ENCODE results near the gene ZFP36L2. TPM values are rescaled to one million over a fixed set of nuclear protein-coding genes. Genes with fewer than 3 reads are reported as not detected.

ZFP36L2 gene
- total RNA-seq, 1 donor from 2014 or later: 55.0 TPM

GRCh38 chr2:43217228-43218154 lies 8.9 kb downstream of the ZFP36L2 start:
- intact Hi-C loops (cut with micrococcal nuclease): no loop called here
- ATAC-seq: peak; percentile 0

DNA sequence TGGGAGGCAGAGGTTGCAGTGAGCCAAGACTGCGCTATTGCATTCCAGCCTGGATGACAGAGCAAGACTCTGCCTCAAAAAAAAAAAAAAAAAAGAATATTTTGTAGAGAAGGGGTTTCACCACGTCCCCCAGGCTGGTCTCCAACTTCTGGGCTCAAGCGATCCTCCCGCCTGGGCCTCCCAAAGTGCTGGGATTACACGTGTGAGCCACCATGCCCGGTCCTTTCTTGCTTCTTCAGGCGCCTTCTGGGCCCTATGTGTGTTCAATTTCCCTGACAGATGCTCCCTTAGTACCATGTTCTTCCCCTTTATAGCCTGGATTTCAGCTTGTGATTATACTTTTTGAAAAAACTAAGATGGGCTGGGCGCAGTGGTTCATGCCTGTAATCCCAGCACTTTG lies 9.8 kb downstream of the ZFP36L2 start:
- DNase-seq (no peak), ATAC-seq (no peak)
- intact Hi-C loops (cut with micrococcal nuclease): no loop called here

More at GRCh38 chr2:43217228-43218154, 8.9 kb downstream of the ZFP36L2 start:
- DNase-seq: no peak

- ATAC-seq (peak; percentile 16), DNase-seq (peak; percentile 47)
- intact Hi-C loops (cut with micrococcal nuclease): no loop called here
Observed at GRCh38 chr2:43215673-43216255, 10.6 kb downstream of the ZFP36L2 start.

DNA sequence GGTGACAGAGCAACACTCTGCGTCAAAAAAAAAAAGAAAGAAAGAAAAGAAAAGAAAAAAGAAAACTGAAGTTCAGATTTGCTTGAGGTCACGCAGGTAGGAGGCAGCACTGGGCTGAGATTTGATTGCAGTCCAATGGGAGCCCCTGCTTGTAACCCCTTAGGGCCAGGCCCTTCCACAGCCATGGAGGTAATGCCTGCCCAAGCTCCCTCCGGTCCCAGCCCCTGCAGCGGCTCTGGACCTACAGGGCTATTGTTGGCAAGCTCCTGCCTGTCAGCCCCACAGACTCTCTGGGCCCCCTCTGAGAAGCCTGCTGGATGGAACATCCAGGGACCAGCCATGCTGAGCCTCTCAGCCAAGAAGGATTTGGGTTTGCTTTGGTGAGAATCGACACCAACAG lies 12.2 kb downstream of the ZFP36L2 start:
- intact Hi-C loops (cut with micrococcal nuclease): no loop called here
- DNase-seq: no peak
- no peak for ATAC-seq

GRCh38 chr2:43212931-43213330 lies 13.5 kb downstream of the ZFP36L2 start:
- ATAC-seq (peak; percentile 26), DNase-seq (peak; percentile 53)
- intact Hi-C loops (cut with micrococcal nuclease): no loop called here

GRCh38 chr2:43212216-43212835 lies 14.1 kb downstream of the ZFP36L2 start:
- intact Hi-C loops (cut with micrococcal nuclease): no loop called here
- DNase-seq: no peak
- no peak for ATAC-seq

- DNase-seq: peak; percentile 71
- intact Hi-C loops (cut with micrococcal nuclease): no loop called here
- ATAC-seq: peak; percentile 74
Observed at GRCh38 chr2:43210467-43211303, 15.7 kb downstream of the ZFP36L2 start.

- DNase-seq (no peak), ATAC-seq (no peak)
- intact Hi-C loops (cut with micrococcal nuclease): no loop called here
Observed at GRCh38 chr2:43210125-43210466, 16.3 kb downstream of the ZFP36L2 start.

DNA sequence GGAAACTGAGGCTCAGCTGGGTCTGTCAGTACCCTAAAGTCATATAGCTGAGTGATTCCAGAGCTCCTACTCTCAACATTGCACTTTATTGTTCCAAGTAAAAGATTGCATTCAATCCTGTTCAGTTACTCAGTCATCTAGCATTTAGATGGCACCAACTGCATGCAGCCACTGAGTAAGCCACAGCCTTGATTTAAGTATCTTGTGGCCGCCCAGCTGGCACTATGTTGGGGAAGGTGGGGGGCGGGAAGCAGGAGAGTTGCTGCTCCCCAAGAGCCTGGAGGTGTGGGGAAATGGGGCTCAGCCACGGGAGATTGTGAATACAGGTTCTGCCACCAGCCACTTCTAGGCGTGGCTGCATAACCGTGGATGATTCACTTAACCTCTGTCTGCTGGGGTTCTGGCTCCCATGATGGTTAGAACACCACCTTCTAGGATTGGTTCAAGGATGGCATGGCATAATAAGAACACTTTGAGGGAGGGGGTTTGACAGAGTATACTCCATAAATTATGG lies 17.1 kb downstream of the ZFP36L2 start:
- DNase-seq (no peak), ATAC-seq (no peak)
- intact Hi-C loops (cut with micrococcal nuclease): no loop called here

- no peak for DNase-seq
- intact Hi-C loops (cut with micrococcal nuclease): no loop called here
- ATAC-seq: no peak
Observed at GRCh38 chr2:43207553-43208300, 18.7 kb downstream of the ZFP36L2 start.

DNA sequence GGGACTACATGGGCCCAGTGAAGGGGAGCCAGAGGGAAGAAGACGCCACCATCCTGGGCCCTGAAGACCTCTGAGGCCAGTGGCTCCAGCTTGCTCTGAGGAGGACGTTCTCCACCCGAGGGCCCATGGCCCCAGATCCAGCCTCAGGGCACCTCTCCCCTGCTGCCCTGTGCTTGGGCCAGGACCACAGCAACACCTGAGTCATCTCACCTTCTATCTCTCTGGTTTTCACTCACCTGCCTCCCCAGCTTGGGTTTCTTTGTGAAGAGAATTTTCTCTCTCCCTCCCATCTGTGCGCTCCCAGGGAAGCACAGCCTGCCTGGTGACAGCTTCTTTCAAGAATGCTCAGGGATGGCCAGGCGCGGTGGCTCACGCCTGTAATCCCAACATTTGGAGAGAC lies 19.8 kb downstream of the ZFP36L2 start:
- intact Hi-C loops (cut with micrococcal nuclease): no loop called here
- no peak for ATAC-seq

DNA sequence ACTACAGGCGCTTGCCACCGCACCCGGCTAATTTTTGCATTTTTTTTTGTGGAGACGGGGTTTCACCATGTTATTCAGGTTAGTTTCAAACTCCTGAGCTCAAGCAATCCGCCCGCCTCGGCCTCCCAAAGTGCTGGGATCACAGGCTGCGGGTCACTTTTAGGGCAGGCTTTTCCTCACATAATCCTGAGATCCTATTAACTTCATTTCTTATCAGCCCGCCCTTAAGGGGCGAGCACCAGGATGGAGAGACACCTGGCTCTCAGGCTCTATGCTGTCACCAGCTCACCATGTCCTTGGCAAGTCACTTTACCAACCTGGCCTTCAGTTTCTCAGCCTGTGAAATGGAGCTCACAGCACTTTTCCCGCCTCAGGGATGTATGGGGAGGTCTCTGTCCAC lies 23.0 kb downstream of the ZFP36L2 start:
- intact Hi-C loops (cut with micrococcal nuclease): no loop called here
- DNase-seq (no peak), ATAC-seq (no peak)

More for the DNA sequence above, 19.8 kb downstream of the ZFP36L2 start:
- no peak for DNase-seq

DNA sequence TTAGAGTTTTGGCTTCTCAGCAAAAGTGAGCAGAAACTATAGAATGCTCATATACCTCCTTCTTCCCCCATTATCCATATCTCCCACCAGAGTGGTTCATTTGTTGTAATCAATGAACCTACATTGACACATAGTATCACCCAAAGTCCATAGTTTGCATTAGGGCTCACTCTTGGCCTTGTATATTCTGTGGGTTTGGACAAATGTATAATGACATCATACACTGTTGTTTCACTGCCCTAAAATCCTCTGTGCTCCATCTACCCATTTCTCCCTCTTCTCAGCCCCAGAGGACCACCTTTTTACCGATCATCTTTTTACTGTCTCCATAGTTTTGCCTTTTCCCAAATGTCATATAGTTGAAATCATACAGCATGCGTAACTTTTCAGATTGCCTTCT lies 24.1 kb downstream of the ZFP36L2 start:
- DNase-seq (no peak), ATAC-seq (no peak)
- intact Hi-C loops (cut with micrococcal nuclease): no loop called here

- DNase-seq: no peak
- no peak for ATAC-seq
- intact Hi-C loops (cut with micrococcal nuclease): no loop called here
Observed at GRCh38 chr2:43201497-43201896, 24.9 kb downstream of the ZFP36L2 start.

DNA sequence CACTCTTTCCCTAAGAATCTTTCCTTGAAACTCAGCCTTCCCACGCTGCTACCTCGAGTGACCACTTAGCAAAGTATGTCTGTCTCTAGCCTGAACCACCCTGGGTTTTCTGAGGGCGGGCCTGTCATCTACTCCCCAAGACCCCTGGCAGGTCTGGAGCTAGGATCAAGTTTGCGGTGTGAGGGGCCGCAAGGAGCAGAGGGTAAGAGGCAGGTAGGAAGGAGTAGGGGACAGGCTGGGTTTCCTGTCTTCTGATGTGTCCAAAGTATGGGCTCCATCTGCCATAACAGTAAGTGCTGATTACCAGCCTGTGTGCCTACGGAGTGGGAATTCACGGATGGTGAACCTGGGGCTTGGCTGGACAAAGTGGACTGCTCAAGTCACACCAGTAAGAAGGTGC lies 25.4 kb downstream of the ZFP36L2 start:
- intact Hi-C loops (cut with micrococcal nuclease): no loop called here
- ATAC-seq (no peak), DNase-seq (no peak)

- no peak for ATAC-seq
- intact Hi-C loops (cut with micrococcal nuclease): no loop called here
- DNase-seq: no peak
Observed at GRCh38 chr2:43199492-43200488, 26.6 kb downstream of the ZFP36L2 start.

- no peak for ATAC-seq
Observed at GRCh38 chr2:43198263-43198662, 28.1 kb downstream of the ZFP36L2 start.

DNA sequence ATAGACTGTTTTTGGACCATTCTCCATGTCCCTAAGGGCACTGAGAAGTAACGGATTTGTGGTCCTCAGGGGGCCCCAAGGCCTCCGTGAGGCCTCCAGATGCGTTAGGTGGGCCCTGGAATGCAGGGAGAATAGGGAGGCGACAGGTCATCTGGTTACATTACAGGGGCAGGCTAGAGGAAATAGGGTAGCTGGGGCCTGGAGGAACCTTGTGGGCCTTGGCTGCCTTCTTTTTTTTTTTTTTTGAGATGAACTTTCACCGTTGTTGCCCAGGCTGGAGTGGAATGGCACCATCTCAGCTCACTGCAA lies 28.9 kb downstream of the ZFP36L2 start:
- DNase-seq (no peak), ATAC-seq (no peak)
- intact Hi-C loops (cut with micrococcal nuclease): no loop called here

More at GRCh38 chr2:43198263-43198662, 28.1 kb downstream of the ZFP36L2 start:
- intact Hi-C loops (cut with micrococcal nuclease): no loop called here
- DNase-seq: no peak
